B cell (primary cell): ENCODE results near the gene CA7. TPM values are rescaled to one million over a fixed set of nuclear protein-coding genes. Genes with fewer than 3 reads are reported as not detected.

ENCODE experiments used
- ATAC-seq: fragments of 200-7000 bp; cut with Tn5 transposase; one replicate; pipeline ENCODE4 v1.10.0; 2021; ENCODE audit warnings: low read depth, mild to moderate bottlenecking, moderate number of reproducible peaks, moderate library complexity
- CTCF ChIA-PET: fragments of 350-600 bp; sonication (Branson Sonifier 250); formaldehyde crosslinking; loops from one replicate; lab custom pipeline; 2021; ENCODE audit warnings: antibody characterized with exemption, inconsistent platforms; lab: Charles Lee
- POLR2A ChIA-PET: fragments of 350-600 bp; sonication (Branson Sonifier 250); formaldehyde crosslinking; loops from one replicate; lab custom pipeline; 2021; ENCODE audit warnings: antibody characterized with exemption; lab: Charles Lee
- DNase-seq: peaks from one replicate; pipeline ENCODE4 v3.0.0; 2013
- H2AFZ ChIP-seq: 2 replicates; pipeline ENCODE4 v1.6.1; 2012; ENCODE audit warnings: mild to moderate bottlenecking, low read depth, low read length; ENCODE audit not compliant: insufficient read depth, poor library complexity, severe bottlenecking
- H3K27ac ChIP-seq, 2 donors: 1 replicate in 1 of 2; 2 replicates in 1 of 2; pipeline ENCODE4 v1.5.1; 2012 to 2013; ENCODE audit warnings: low read length in 2 of 2, mild to moderate bottlenecking in 2 of 2, moderate library complexity in 1 of 2
- H3K27me3 ChIP-seq, 4 experiments: fragments of 200-600 bp in 1 of 4; sonication (generic) in 1 of 4; replicated peaks in 1 of 4; 1 replicate in 2 of 4; 2 replicates in 2 of 4; pipeline versions ENCODE4 v1.6.1 to v1.7.0; 2013 to 2016; ENCODE audit warnings: low read length in 3 of 4, mild to moderate bottlenecking in 2 of 4, mixed read lengths in 1 of 4, moderate library complexity in 1 of 4; ENCODE audit not compliant: insufficient read depth in 4 of 4, control insufficient read depth in 3 of 4; ENCODE audit errors: control extremely low read depth in 1 of 4
- H3K36me3 ChIP-seq, 2 experiments: replicated peaks in 1 of 2; 1 replicate in 1 of 2; 2 replicates in 1 of 2; pipeline versions ENCODE4 v1.6.1 to v1.7.1; 2013; ENCODE audit warnings: low read length in 1 of 2; ENCODE audit not compliant: insufficient read depth in 2 of 2, control insufficient read depth in 1 of 2; ENCODE audit errors: control extremely low read depth in 1 of 2, extremely low read depth in 1 of 2
- H3K4me1 ChIP-seq, 2 donors: fragments of 200-600 bp in 1 of 2; sonication (generic) in 1 of 2; 1 replicate in 1 of 2; 2 replicates in 1 of 2; pipeline versions ENCODE4 v1.5.1 to v1.6.1; 2013 to 2017; ENCODE audit warnings: low read length in 2 of 2; ENCODE audit not compliant: control insufficient read depth in 2 of 2, insufficient read depth in 2 of 2
- H3K4me2 ChIP-seq: replicated peaks from 2 replicates; pipeline ENCODE3; 2012; ENCODE audit warnings: mild to moderate bottlenecking, low read depth, low read length; ENCODE audit not compliant: poor library complexity, severe bottlenecking
- H3K4me3 ChIP-seq, 5 experiments: fragments of 200-600 bp in 1 of 5; sonication (generic) in 1 of 5; 1 replicate in 3 of 5; 2 replicates in 2 of 5; pipeline versions ENCODE4 v1.5.1 to v1.7.0; 2011 to 2016; ENCODE audit warnings: low read length in 4 of 5, mild to moderate bottlenecking in 4 of 5, low read depth in 2 of 5, control low read depth in 1 of 5, moderate library complexity in 1 of 5; ENCODE audit not compliant: insufficient read depth in 1 of 5; ENCODE audit errors: control extremely low read depth in 1 of 5, extremely low read depth in 1 of 5
- H3K79me2 ChIP-seq: fragments of 200-600 bp; sonication (generic); one replicate; pipeline ENCODE4 v1.6.0; 2016; ENCODE audit warnings: low read length; ENCODE audit not compliant: control insufficient read depth, insufficient read depth
- H3K9ac ChIP-seq: fragments of 200-600 bp; sonication (generic); 2 replicates; pipeline ENCODE4 v1.6.1; 2017; ENCODE audit warnings: mild to moderate bottlenecking, low read length, moderate library complexity
- H3K9me3 ChIP-seq, 3 donors: one replicate each; pipeline versions ENCODE4 v1.6.1 to v1.7.1; 2013; ENCODE audit warnings: low read length in 2 of 3; ENCODE audit not compliant: control insufficient read depth in 2 of 3, insufficient read depth in 1 of 3; ENCODE audit errors: control extremely low read depth in 1 of 3
- H4K20me1 ChIP-seq: 2 replicates; pipeline ENCODE4 v1.6.0; 2012; ENCODE audit warnings: mild to moderate bottlenecking, low read length; ENCODE audit not compliant: insufficient read depth, control insufficient read depth, poor library complexity, severe bottlenecking
- H3K27ac Mint-ChIP-seq: one replicate; pipeline ENCODE4 v1.8.0; 2021; ENCODE audit warnings: mixed read lengths
- H3K27me3 Mint-ChIP-seq: one replicate; pipeline ENCODE4 v1.8.0; 2021; ENCODE audit warnings: mixed read lengths
- H3K4me1 Mint-ChIP-seq: one replicate; pipeline ENCODE4 v1.8.0; 2021; ENCODE audit warnings: mixed read lengths
- H3K4me3 Mint-ChIP-seq: one replicate; pipeline ENCODE4 v1.8.0; 2021; ENCODE audit warnings: mixed read lengths
- H3K9me3 Mint-ChIP-seq: one replicate; pipeline ENCODE4 v1.8.0; 2022; ENCODE audit warnings: mixed read lengths; ENCODE audit not compliant: insufficient read depth
- EZH2 ChIP-seq: IDR thresholded peaks from 2 replicates; pipeline ENCODE4 v1.6.1; 2012; ENCODE audit warnings: borderline replicate concordance, low read depth, mild to moderate bottlenecking, moderate library complexity, low read length; ENCODE audit not compliant: insufficient read depth, poor library complexity, severe bottlenecking
- WGBS: methylation state at CpG from one replicate; pipeline ENCODE4 v1.1.5; 2013; ENCODE audit warnings: missing lambda C conversion rate; ENCODE audit not compliant: insufficient coverage; 5-methylcytosine and 5-hydroxymethylcytosine counted together
- intact Hi-C: fragments of 100-400 bp; cut with micrococcal nuclease; formaldehyde crosslinking; loops from one replicate; pipeline ENCODE4 v1.10.0; 2022
- polyA plus RNA-seq: library from polyadenylated mRNA; depleted of rRNA; stranded (reverse); fragments of >200 nt; gene quantifications from 2 replicates; pipeline ENCODE4 v1.2.3, GENCODE V29; 2012
- total RNA-seq, 2 donors: library from RNA; stranded (reverse); fragments of 120-200 nt in 1 of 2; gene quantifications; 1 replicate in 1 of 2; 2 replicates in 1 of 2; pipeline versions ENCODE4 v1.2.3 to v1.2.4, GENCODE V29; 2013 to 2022
- TF ChIP-seq, protein P1 (sequence below): fragments of 200-600 bp; IDR thresholded peaks from one replicate; pipeline ENCODE4 v1.8.0; 2022; ENCODE audit warnings: antibody characterized with exemption, mild to moderate bottlenecking

Gene CA7
- total and polyA plus RNA-seq, 2 donors (not counting 1 experiment from before 2014, with no cell fraction given) = not detected

GRCh38 chr16:66832190-66832589 is 12.0 kb upstream of the CA7 start:
- H3K9me3 Mint-ChIP-seq = no peaks in the 10 kb centered on the region
- Histone ChIP-seq H3K27me3 (peaks cover 0 to 3% (median 1%) of the 10 kb centered on the region in 4 experiments), H3K9me3 (no peaks in the 10 kb centered on the region), H3K4me3 (no peak overlapping the region), H2AFZ (no peak overlapping the region), H3K9ac (no peak overlapping the region), H3K27ac (no peak overlapping the region), H3K4me2 (no peak overlapping the region), H3K36me3 (peaks cover 0 to 3% of the 10 kb centered on the region in 2 experiments), H4K20me1 (peaks cover 16% of the 10 kb centered on the region), H3K79me2 (peaks cover 31% of the 10 kb centered on the region), H3K4me1 (peaks cover 10 to 22% of the 10 kb centered on the region in 2 donors)
- H3K4me1 Mint-ChIP-seq = peaks cover 22% of the 10 kb centered on the region
- DNase-seq = no peak
- H3K4me3 Mint-ChIP-seq = no peak overlapping the region
- no peak overlapping the region for H3K27ac Mint-ChIP-seq
- intact Hi-C loops = no loop called here
- ChIA-PET CTCF (interaction anchor here (2.5 to 4.0 kb wide), 2 partner anchors 10 to 40 kb away, joined by 16 to 30 read pairs; partner anchors contain the start of gene CA7), POLR2A (no interaction called here)
- ATAC-seq = no peak
- TF ChIP-seq EZH2 = no peak
- TF ChIP-seq, protein P1, sequence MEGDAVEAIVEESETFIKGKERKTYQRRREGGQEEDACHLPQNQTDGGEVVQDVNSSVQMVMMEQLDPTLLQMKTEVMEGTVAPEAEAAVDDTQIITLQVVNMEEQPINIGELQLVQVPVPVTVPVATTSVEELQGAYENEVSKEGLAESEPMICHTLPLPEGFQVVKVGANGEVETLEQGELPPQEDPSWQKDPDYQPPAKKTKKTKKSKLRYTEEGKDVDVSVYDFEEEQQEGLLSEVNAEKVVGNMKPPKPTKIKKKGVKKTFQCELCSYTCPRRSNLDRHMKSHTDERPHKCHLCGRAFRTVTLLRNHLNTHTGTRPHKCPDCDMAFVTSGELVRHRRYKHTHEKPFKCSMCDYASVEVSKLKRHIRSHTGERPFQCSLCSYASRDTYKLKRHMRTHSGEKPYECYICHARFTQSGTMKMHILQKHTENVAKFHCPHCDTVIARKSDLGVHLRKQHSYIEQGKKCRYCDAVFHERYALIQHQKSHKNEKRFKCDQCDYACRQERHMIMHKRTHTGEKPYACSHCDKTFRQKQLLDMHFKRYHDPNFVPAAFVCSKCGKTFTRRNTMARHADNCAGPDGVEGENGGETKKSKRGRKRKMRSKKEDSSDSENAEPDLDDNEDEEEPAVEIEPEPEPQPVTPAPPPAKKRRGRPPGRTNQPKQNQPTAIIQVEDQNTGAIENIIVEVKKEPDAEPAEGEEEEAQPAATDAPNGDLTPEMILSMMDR = no peak
- peaks cover 8% of the 10 kb centered on the region for H3K27me3 Mint-ChIP-seq
- WGBS = no CpG with 5 or more reads among the region's 3 CpGs

DNA sequence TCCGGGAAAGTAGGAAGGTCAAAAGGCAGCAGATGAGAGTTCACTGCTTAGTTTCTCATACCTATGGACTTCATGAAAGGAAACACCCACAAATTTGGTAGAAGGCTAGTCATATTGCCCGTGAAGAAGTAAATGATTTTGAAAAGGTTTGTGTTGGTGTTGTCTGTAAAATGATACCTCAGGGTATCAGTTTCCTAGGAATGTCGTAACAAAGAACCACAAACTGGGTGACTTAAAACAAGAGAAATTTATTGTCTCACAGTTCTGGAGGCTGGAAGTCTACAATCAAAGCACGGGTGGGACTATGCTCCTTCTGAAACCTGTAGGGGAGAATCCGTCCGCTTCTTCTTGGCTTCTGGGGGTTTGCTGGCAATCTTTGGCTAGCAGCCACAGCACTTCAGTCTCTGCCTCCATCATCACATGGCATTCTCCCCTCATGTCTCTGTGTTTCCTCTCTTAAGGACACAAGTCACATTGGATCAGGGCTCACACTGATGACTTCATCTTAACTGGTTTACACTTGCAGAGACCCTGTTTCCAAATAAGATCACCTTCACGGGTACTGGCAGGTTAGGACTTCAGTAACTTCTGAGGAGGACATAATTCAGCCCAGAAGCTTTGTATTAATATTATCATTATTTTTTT is 11.4 kb upstream of the CA7 start:
- Histone ChIP-seq H3K4me2 (no peak overlapping the region), H2AFZ (no peak overlapping the region), H3K9me3 (no peaks in the 10 kb centered on the region), H4K20me1 (peaks cover 16% of the 10 kb centered on the region), H3K9ac (no peak overlapping the region), H3K4me1 (peaks cover 10 to 22% of the 10 kb centered on the region in 2 donors), H3K79me2 (peaks cover 27% of the 10 kb centered on the region), H3K27me3 (peaks cover 0 to 3% (median 1%) of the 10 kb centered on the region in 4 experiments), H3K4me3 (no peak overlapping the region), H3K27ac (no peak overlapping the region), H3K36me3 (peaks cover 0 to 2% of the 10 kb centered on the region in 2 experiments)
- intact Hi-C loops = no loop called here
- POLR2A ChIA-PET = no interaction called here
- TF ChIP-seq, protein P1 = no peak
- no peak for TF ChIP-seq EZH2
- peak overlapping the region; percentile 15 for H3K4me3 Mint-ChIP-seq
- peaks cover 8% of the 10 kb centered on the region for H3K27me3 Mint-ChIP-seq
- DNase-seq (no peak), ATAC-seq (no peak)
- H3K9me3 Mint-ChIP-seq = no peaks in the 10 kb centered on the region
- WGBS = 100% methylated on average over 1 of the region's 7 CpGs
- CTCF ChIA-PET = interaction anchor here (2.0 to 4.0 kb wide), 2 partner anchors 35 to 39 kb away, joined by 9 to 30 read pairs; no protein-coding TSS in a partner anchor
- H3K27ac Mint-ChIP-seq = no peak overlapping the region
- H3K4me1 Mint-ChIP-seq = peaks cover 20% of the 10 kb centered on the region
